Posterior cingulate gyrus (tissue), 11 donors: ENCODE data around the gene STXBP5L.
"Not testable (repeated sequence)": the region's sequence is repeated elsewhere in the genome, so short reads cannot be mapped to it uniquely, and the experiment has no call there.

Source experiments
- DNase-seq, 10 donors: peaks; one replicate each; pipeline versions ENCODE4 v3.0.0 to v3.0.0-alpha.2; 2020 to 2021; ENCODE audit warnings: mixed read lengths in 3 of 10
- intact Hi-C: fragments of 100-400 bp; cut with DNase I; formaldehyde crosslinking; loops from one replicate; pipeline ENCODE4 v1.15.1; 2023

Gene STXBP5L

GRCh38 chr3:120988994-120989393 lies 81.0 kb downstream of the STXBP5L start:
- DNase-seq: no peak
- intact Hi-C loops: no loop called here

- intact Hi-C loops: no loop called here
- DNase-seq: peak in 2 of 10 donors; percentile 39 to 63
Observed at GRCh38 chr3:121018917-121019321, 110.9 kb downstream of the STXBP5L start.

DNA sequence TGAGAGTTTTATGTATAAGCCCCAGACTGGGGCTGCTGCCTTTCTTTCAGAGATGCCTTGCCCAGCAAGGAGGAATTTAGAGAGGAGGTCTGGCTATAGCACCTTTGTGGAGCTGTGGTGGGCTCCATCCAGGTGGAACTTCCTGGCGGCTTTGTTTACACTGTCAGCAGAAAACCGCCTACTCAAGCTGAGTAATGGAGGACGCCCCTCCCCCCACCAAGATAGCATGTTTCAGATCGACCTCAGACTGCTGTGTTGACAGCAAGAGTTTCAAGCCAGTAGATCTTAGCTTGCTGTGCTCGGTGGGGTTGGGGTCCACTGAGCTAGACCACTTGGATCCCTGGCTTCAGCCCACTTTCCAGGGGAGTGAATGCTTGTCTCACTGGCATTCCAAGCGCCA lies 155.6 kb downstream of the STXBP5L start:
- peak in 1 of 10 donors; percentile 62 for DNase-seq
- intact Hi-C loops: no loop called here

GRCh38 chr3:121064121-121064520 lies 156.1 kb downstream of the STXBP5L start:
- DNase-seq: no peak
- intact Hi-C loops: no loop called here

- DNase-seq: peak in 1 of 10 donors; percentile 70
- intact Hi-C loops: no loop called here
Observed at GRCh38 chr3:121072133-121072532, 164.1 kb downstream of the STXBP5L start.

GRCh38 chr3:121073011-121073410 lies 165.0 kb downstream of the STXBP5L start:
- intact Hi-C loops: no loop called here
- DNase-seq: no peak

GRCh38 chr3:121075191-121075590 lies 167.2 kb downstream of the STXBP5L start:
- no peak for DNase-seq
- intact Hi-C loops: no loop called here

GRCh38 chr3:121078378-121079101 lies 170.5 kb downstream of the STXBP5L start:
- intact Hi-C loops: not testable (repeated sequence)
- DNase-seq: peak in 2 of 10 donors; percentile 53 to 65

DNA sequence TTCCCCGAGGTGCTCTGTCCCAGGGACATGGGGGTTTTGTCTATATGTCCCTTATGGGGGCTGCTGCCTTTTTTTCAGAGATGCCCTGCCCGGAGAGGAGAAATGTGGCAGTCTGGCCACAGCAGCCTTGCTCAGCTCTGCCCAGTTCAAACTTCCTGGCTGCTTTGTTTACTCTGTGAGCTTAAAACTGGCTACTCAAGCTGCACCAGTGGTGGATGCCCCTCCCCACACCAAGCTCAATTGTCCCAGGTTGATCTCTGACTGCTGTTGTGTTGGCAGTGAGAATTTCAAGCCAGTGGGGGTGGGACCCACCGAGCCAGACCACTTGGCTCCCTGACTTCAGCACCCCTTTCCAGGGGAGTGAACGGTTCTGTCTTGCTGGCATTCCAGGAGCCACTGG lies 188.9 kb downstream of the STXBP5L start:
- no peak for DNase-seq
- intact Hi-C loops: no loop called here

- intact Hi-C loops, DNase-seq: not testable (repeated sequence)
Observed at GRCh38 chr3:121111086-121111485, 203.1 kb downstream of the STXBP5L start.

DNA sequence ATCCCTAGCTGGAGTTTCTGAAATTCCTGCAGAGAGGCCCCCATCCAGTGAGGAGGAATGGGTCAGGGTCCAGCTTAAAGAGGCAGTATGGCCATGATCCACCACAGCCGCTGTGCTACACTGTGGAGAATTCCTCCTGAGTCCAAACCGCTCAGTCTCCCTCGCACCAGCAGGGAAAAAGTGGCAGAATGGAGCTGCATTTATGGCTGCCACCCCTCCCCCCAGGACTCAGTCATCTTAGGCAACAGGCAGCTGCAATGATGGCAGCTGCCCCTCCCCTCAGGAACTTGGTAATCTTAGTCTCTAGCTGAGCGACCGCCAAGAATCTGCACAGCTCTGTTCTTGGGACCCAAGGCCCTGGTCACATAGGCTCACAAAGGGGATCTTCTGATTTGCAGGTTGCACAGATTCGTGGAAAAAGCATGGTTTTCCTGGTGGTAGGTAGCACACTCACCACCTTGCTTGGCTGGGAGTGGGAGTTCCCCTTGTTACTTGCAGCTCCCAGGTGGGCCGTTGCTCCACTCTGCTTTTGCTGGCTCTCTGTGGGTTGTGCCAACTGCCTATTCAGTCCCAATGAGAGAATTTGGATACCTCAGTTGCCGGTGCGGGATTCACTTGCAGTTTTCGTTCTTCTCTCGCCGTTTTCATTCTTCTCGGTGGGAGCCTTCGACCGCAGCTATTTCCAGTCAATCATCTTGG lies 204.1 kb downstream of the STXBP5L start:
- intact Hi-C loops: no loop called here
- peak in 2 of 10 donors; percentile 21 to 47 for DNase-seq

GRCh38 chr3:121126033-121126706 lies 218.2 kb downstream of the STXBP5L start:
- DNase-seq: no peak
- intact Hi-C loops: no loop called here

- intact Hi-C loops: no loop called here
- no peak for DNase-seq
Observed at GRCh38 chr3:121126707-121127035, 218.7 kb downstream of the STXBP5L start.

DNA sequence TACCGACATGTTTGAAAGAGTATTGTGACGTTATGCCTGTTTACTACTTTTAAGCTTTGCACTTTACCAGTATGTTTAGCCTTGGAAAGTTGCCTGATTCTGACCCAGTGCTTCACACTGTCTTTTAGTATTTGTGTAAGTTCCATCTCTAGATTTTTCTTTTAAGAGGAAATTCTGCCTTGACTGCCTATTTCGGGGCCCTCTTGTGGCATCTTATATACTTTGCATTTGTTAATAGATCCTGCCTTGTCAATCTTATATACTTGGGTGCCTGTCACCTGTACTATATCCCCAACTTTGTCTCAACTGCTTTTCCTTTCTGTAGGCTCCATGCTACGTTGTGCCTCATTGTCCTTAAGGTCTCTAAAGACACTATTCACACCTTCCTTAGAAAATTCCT lies 244.6 kb downstream of the STXBP5L start:
- no peak for DNase-seq
- intact Hi-C loops: no loop called here

GRCh38 chr3:121153851-121154250 lies 245.8 kb downstream of the STXBP5L start:
- intact Hi-C loops: no loop called here
- DNase-seq: no peak

GRCh38 chr3:121155028-121155427 lies 247.0 kb downstream of the STXBP5L start:
- intact Hi-C loops: no loop called here
- no peak for DNase-seq

DNA sequence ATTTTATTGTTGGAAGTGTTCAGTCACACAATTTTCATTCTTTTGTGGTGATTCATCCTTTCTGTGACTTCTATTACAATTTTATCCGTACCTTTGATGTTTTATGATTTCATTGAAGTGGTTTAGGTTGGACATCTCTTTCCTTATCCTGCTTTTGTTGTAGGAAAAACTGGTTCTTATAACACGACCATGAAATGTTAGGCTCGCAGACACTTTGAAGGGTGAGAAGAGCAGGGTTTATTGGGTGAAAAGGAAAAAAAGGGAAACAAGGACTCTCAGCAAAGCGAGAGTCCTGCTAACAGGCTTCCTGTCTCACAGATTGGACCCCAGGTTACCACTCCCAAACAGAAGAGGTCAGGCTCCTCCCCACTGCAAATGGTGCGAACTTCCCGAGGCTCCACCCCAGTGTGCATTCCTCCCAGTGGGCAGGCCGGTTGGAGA lies 257.4 kb downstream of the STXBP5L start:
- peak in 2 of 10 donors; percentile 34 to 54 for DNase-seq
- intact Hi-C loops: no loop called here

GRCh38 chr3:121167374-121168139 lies 259.6 kb downstream of the STXBP5L start:
- peak in 1 of 10 donors; percentile 57 for DNase-seq
- intact Hi-C loops: no loop called here

GRCh38 chr3:121175083-121175482 lies 267.1 kb downstream of the STXBP5L start:
- no peak for DNase-seq
- intact Hi-C loops: no loop called here

DNA sequence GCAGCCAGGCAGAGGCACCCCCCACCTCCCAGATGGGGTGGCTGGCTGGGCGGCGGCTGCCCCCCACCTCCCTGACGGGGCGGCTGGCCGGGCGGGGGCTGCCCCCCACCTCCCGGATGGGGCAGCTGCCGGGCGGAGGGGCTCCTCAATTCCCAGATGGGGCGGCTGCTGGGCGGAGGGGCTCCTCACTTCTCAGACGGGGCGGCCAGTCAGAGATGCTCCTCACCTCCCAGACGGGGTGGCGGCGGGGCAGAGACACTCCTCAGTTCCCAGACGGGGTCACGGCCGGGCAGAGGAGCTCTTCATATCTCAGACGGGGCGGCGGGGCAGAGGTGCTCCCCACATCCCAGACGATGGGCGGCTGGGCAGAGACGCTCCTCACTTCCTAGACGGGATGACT lies 282.6 kb downstream of the STXBP5L start:
- intact Hi-C loops: not testable (repeated sequence)
- peak in 2 of 10 donors; percentile 40 to 56 for DNase-seq

- DNase-seq: no peak
- intact Hi-C loops: no loop called here
Observed at GRCh38 chr3:121202573-121202972, 294.6 kb downstream of the STXBP5L start.
